ENCODE results near the gene PDZRN3. TPM values are rescaled to one million over a fixed set of nuclear protein-coding genes. Genes with fewer than 3 reads are reported as not detected.

PDZRN3 gene
- total RNA-seq, 1 experiment from 2014 or later, result 5.2 TPM

DNA sequence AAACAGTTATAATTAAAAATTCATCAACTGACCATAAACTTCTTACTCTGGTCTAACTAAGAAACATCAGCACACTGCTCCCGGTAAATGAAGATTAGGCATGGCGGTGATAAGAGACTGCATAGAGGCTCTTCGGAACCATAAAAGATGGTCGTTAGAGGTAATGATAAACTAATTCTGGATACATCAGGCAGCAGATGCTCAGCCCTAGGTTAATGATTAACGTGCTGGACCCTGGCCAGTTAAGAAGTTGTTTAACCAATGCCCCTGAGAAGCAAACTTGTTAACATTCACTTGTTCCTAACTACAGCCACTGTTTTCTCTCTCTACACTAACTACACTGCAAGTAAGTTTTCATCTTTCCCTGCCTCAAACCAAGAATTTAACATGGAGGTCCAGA lies 111.5 kb downstream of the PDZRN3 start:
- no peak for DNase-seq (ENCODE audit: low read depth, low spot score)

DNA sequence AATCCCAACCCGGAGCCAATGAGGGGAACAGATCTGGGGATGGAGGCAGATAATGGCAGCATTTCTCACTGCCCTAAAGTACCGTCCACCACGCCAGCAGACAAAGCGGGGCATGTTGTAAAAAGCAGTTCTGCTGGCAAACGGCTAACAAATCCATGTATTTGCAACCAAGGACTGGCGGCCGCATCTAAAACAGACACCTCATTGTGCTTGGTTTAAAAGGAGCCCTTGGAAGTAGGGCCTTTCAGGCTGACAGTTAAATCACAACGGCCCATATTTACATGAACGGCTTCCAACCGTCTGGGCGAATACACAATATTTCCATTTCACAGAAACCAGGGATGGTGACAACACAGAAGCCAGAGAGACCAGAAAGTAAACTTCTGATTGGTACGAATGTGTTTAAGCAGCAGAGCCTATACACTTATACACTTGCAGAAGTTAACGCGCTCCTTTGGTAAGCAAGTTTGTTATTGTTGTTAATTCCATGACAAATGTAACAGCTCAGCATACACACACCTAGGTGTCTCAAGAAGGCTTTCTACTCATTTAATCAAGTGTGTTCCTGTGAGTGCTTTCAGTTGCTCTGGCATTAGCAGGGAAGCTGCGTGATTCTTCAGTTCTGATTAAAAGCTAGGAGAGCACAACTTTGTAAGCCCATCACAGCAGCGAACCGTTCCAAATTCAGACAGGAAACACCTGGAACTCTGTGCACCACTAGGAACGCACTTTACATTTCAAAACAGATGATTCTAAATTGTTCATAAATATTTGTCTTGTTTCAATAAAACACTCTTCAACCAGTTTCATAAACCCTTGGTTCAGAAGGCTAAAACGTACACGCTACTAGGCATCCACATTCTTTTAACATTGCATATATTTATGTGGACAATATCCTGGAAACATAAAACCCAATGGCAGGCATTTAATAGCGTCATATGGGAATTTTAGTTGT lies 112.9 kb downstream of the PDZRN3 start:
- in situ Hi-C loops (cut with HindIII; ENCODE audit: low pct_unique_long_range_greater_than_20kb, low sequenced_read_pairs), result loop anchor here (25.0 kb wide), 1 partner anchor 250 kb away; no protein-coding TSS in a partner anchor
- peak; percentile 76 for DNase-seq (ENCODE audit: low read depth, low spot score)

More for the DNA sequence above, 111.5 kb downstream of the PDZRN3 start:
- in situ Hi-C loops (cut with HindIII; ENCODE audit: low pct_unique_long_range_greater_than_20kb, low sequenced_read_pairs), result loop anchor here (25.0 kb wide), 1 partner anchor 249 kb away; no protein-coding TSS in a partner anchor

DNA sequence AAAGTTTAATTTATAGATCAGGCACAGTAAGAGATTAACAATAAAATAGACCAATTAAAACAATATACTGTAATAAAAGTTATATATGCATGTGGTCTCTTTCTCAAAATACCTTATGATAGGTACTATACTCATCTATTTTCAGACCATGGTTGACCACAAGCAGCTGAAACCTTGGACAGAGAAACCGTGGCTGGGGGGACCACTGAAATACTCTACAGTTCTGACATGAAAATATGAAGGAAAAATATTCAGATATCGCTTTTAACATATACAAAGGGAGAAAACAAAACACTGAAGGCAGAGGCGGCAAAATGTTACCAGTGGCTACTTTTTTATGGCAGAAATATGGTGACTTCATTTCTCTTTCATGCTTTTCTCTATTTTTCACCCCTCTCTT lies 114.0 kb downstream of the PDZRN3 start:
- in situ Hi-C loops (cut with HindIII; ENCODE audit: low pct_unique_long_range_greater_than_20kb, low sequenced_read_pairs), result loop anchor here (25.0 kb wide), 1 partner anchor 252 kb away; no protein-coding TSS in a partner anchor
- DNase-seq (ENCODE audit: low read depth, low spot score), result no peak

DNA sequence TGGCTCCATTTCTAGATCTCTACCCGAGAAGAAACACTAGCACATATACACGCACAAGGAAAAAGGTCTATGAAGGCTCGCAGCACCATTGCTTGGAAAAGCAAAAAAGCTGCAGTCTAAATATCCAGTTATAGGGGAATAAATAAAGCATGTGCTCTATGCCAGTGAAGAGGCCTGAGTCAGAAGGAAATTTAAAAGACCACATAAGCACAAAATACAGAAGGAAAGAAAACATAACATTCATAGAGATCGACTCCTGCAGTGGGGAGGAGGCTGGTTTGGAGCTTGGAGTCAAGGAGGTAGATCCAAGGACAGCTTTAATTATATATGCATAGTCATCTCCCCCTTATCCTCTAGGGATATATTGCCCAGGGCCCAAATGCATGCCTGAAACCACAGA lies 114.4 kb downstream of the PDZRN3 start:
- in situ Hi-C loops (cut with HindIII; ENCODE audit: low pct_unique_long_range_greater_than_20kb, low sequenced_read_pairs), result loop anchor here (25.0 kb wide), 1 partner anchor 252 kb away; no protein-coding TSS in a partner anchor
- no peak for DNase-seq (ENCODE audit: low read depth, low spot score)

DNA sequence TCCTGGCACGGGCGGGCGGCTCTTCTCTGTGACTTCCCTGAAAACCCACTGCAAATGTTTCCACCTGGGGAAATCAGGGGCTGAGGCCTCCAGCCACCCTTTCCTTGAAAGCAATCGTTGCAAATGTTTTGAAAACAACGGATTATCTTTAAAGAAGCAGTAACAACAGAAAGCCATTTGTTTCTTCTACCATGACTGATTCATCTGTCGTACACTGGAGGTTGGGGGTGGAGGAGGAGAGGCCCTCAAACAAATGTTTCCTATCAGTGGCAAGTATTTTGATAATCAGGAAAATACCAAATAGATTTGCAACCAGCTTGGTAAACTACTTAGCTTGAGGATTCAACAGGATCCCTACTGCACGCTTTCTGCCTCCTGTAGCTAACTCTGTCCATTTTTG lies 114.9 kb downstream of the PDZRN3 start:
- DNase-seq (ENCODE audit: low read depth, low spot score), result peak; percentile 12
- in situ Hi-C loops (cut with HindIII; ENCODE audit: low pct_unique_long_range_greater_than_20kb, low sequenced_read_pairs), result loop anchor here (25.0 kb wide), 1 partner anchor 252 kb away; no protein-coding TSS in a partner anchor

DNA sequence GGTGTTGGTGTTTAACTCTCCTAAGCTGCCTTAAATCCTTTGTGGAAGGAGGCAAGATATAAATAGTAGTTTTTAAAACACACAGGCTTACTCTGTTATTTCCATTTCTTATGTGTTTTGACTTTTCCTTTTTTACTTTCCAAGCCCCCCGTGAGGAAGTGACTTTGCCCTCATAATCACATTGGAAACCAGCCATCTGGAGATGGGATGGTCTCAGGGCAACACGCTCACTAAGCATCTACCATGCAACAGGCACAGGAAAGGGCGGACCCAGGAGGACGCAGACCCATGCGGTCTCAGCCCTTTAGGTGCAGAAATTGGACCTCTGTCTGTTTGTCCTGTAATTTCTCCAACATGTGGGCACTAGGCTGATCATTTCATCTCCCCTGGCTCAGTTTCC lies 115.7 kb downstream of the PDZRN3 start:
- in situ Hi-C loops (cut with HindIII; ENCODE audit: low pct_unique_long_range_greater_than_20kb, low sequenced_read_pairs), result loop anchor here (25.0 kb wide), 1 partner anchor 253 kb away; no protein-coding TSS in a partner anchor
- no peak for DNase-seq (ENCODE audit: low read depth, low spot score)

DNA sequence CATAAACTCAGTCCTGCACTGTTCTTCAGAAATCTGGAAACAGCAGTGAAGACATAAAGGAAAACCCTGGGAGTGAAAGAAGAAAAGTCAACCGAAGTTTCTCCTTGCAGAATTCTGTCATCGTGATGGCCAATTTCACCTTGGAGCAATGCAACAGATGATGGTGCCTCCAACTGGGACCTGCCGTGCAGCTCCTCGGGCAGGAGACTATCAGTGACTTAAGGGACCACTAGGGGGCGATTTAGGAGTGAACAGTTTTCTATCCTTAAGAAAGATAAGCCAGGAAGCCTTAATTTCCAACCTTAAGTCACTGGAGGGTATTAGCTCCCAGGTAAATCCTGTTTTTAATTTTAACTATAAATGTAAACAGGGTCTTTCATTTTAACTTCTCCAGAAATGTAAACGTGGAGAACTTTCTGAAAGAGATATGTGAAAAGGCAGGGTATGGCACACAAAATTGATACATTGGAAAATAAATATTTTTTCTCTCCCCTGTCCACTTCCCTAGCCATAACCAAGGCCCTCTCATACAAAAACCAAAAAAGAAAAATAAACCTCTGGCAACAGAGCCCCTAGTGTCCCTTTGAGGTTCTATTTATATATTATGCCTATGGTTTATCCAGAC lies 116.3 kb downstream of the PDZRN3 start:
- DNase-seq (ENCODE audit: low read depth, low spot score), result peak; percentile 79

DNA sequence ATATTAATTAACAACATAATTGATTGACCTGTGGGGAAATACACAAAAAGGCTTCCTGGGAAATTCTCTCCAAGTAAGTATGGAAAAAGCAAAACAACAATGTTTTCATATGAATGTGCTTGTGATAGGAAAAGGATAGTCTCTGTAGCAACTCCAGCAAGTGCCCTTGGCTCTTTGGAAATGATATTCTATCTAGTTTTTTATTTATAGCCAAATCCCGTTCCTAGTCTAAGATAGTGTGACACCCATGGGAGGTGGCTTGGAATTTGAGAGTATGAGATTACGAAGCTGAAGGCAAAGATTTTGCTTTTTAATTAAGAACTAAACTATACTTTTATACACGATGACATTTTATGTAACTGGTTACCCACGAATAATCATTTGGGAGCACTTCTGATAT lies 119.9 kb downstream of the PDZRN3 start:
- in situ Hi-C loops (cut with HindIII; ENCODE audit: low pct_unique_long_range_greater_than_20kb, low sequenced_read_pairs), result loop anchor here (25.0 kb wide), 1 partner anchor 257 kb away; no protein-coding TSS in a partner anchor
- no peak for DNase-seq (ENCODE audit: low read depth, low spot score)

More for the DNA sequence above, 116.3 kb downstream of the PDZRN3 start:
- in situ Hi-C loops (cut with HindIII; ENCODE audit: low pct_unique_long_range_greater_than_20kb, low sequenced_read_pairs), result loop anchor here (25.0 kb wide), 1 partner anchor 254 kb away; no protein-coding TSS in a partner anchor

DNA sequence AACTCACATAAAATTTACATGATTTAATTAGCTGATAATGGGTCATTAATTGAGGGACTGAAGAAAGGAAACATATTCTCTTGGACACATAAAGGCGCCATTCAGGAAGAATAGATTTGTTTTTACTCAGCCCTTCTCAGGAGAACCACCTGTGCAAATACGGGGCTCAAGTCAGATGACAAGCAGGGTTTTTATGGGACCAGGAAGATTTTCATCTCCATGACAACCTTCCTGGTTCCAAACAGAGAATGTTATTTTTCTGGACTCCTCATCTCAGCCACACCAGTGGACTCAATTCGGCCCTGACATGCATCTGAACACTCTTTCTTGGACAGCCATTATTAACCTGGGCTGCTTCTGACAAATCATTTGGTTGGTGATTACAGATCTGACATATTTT lies 120.5 kb downstream of the PDZRN3 start:
- DNase-seq (ENCODE audit: low read depth, low spot score), result peak; percentile 2
- in situ Hi-C loops (cut with HindIII; ENCODE audit: low pct_unique_long_range_greater_than_20kb, low sequenced_read_pairs), result loop anchor here (25.0 kb wide), 1 partner anchor 258 kb away; no protein-coding TSS in a partner anchor

DNA sequence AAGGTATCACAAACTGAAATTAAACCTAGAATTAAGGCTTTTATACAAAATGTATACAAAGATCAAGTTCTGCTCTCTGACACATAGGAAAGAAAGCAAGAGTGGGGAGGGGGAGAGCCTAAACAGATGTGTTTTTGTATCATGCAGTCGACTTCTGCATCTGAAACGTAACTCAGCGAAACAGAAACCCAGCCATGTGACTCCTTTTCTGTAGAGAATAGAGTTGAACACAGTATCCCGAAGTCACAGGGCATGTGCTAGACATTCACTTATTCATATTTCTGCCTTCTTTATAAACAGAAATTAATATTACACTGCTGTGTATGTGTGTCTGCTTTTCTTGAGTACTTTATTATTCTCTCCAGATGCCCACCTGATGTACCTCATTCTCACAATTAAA lies 121.0 kb downstream of the PDZRN3 start:
- peak; percentile 72 for DNase-seq (ENCODE audit: low read depth, low spot score)
- in situ Hi-C loops (cut with HindIII; ENCODE audit: low pct_unique_long_range_greater_than_20kb, low sequenced_read_pairs), result loop anchor here (25.0 kb wide), 1 partner anchor 259 kb away; no protein-coding TSS in a partner anchor

DNA sequence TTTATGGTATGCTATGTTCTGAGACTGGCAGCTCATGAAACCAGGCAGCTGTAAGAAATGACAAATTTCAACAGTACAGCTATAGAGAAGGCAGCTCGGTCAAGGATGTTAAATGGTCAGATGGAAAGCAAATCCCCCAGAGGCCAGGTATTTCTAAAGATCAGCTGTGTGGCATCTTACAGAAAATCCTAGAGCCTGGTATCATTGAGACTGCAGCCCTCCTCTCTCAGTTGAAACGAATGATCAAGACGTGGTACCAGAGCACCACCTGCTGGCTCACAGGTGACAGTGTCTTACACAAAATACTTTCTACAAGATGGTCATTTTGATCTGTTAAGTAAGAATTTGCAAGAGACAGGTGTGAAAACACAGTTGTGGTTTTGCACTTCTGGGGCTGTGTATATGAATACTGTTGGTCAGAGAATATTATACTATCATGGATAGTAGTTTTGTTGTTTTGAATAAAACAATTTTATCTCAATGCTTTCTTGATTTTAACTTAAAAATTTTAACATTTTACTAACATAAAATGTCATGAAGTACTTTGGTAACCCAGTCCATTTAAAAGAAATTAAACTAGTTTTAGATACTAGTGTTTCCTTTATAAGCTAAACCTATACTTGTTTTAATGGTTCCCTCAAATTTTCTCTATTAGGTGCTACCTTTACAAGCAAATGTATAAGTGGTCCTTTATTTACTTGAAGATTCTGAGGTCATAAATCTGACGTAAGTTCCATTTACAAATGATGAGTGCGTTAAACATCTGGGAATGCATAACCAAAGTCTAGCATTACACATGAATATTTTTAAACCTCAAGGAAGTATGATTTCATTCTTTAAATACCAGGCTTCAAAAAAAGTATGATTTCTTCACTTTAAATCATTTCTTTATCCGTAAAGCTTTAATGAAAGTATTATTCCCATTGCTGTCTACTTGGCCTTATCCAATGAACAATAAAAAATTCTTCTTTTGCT lies 121.8 kb downstream of the PDZRN3 start:
- DNase-seq (ENCODE audit: low read depth, low spot score), result peak; percentile 79
- in situ Hi-C loops (cut with HindIII; ENCODE audit: low pct_unique_long_range_greater_than_20kb, low sequenced_read_pairs), result loop anchor here (25.0 kb wide), 1 partner anchor 259 kb away; no protein-coding TSS in a partner anchor

DNA sequence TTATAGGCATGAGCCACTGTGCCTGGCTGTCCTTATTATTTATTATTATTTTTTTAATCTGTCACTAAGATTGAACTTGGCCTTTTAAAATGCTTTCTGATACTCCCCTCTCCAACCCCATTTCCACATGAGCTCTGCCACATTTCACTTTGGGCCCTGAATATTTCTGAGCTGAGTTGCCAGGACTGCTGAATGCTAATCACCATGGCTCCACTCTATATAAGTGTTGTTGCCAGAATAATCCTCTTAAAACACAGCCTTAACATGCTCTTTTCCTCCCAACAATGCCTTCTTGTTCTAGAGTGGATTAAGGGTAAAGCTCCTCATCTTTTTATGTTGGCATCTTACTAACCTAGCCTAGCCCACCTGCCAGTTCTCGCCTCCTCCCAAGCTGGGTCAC lies 124.4 kb downstream of the PDZRN3 start:
- no peak for DNase-seq (ENCODE audit: low read depth, low spot score)
- in situ Hi-C loops (cut with HindIII; ENCODE audit: low pct_unique_long_range_greater_than_20kb, low sequenced_read_pairs), result loop anchor here (25.0 kb wide), 1 partner anchor 262 kb away; no protein-coding TSS in a partner anchor

DNA sequence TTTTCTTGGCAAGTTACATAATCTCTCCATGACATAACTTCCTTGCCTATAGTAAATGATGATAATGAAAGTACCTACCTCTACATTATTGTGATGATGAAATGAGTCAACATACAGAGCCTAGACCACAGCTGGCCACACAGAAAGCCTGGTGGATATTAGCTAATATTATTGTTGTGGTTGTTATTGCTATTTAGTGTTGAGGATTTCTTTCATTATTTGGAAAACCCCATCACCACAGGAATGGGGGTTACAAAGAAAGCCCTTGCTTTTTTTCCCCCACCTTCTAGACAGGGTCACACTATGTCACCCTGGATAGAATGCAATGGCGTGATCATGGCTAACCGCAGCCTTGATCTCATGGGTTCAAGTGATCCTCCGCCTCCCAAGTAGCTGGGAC lies 125.0 kb downstream of the PDZRN3 start:
- in situ Hi-C loops (cut with HindIII; ENCODE audit: low pct_unique_long_range_greater_than_20kb, low sequenced_read_pairs), result loop anchor here (25.0 kb wide), 1 partner anchor 263 kb away; no protein-coding TSS in a partner anchor
- DNase-seq (ENCODE audit: low read depth, low spot score), result no peak

DNA sequence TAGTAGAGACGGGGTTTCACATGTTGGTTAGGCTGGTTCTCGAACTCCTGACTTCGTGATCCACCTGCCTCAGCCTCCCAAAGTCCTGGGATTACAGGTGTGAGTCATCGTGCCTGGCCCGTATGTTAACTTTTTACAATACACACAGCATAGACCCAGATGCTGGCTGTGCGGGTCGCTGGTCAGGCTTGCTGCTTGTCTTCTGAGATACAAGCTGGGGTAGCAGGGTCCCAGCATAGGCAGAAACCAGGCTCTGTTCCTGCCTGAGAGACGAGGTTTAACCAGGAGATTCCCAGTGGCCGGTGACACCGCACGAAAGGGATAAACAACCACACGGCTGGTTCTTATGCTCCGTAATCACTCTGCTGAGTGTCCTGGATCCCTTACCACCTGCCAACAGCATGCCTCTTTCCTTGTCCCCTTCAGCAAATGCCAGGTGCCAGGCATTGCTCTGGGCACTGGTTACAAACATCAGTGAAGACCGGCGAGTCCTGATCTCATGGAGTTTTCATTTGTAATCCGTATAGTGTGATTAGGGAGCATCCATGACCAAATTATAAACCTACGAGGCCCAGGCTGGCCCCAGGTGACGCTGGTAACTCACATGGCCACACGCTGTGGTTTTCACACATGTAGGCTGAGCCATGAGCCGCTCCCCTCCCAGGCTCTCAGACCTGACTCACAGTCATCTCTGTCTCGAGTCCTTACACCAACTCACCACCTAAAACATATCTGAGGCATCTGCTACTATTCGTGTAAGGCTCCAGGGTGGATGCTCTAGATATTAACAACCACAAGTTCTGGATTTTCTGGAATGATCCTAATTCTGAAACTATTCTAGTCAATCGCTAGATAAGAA lies 125.7 kb downstream of the PDZRN3 start:
- DNase-seq (ENCODE audit: low read depth, low spot score), result no peak
- in situ Hi-C loops (cut with HindIII; ENCODE audit: low pct_unique_long_range_greater_than_20kb, low sequenced_read_pairs), result no loop called here

DNA sequence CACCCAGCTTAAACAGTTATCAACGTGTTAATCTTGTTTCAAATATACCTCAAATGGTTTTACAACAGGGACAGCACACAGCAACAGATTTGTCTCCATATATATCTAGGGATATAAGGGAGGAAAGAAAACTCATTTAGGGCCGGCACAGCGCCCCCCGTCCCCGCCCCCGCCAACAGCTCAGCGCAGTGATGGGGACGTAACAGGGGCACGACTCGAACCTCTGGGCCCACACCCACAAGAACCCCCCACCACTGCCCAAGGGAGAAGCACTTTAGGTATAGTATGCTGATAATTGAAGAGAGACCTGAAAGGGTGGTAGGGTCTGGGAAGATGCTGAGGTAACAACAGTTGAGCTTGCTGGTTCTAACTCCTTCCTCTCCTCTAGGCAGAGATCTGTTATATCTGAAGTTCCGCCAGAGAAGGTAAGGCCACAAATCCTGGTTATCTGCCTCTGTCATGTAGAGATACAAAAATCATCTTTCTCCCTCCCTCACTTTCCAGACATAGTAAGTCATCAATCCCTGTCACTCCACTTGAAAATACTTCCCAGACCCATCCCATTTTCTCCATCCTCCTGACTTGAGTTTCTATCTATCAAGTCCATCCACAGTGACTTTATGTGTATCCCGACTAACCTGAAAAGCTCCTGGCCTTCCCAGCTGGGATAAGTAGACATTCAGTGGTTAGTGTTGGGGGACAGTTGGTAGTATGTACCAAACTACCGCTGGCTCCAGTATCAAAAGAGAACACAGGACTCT lies 126.9 kb downstream of the PDZRN3 start:
- in situ Hi-C loops (cut with HindIII; ENCODE audit: low pct_unique_long_range_greater_than_20kb, low sequenced_read_pairs), result no loop called here
- DNase-seq (ENCODE audit: low read depth, low spot score), result no peak

All from SK-MEL-5 (cell line).